Measurements from ENCODE around the gene C1orf159.

C1orf159 gene

GRCh38 chr1:1092149-1092855, 23.6 kb downstream of the C1orf159 start:
- Histone ChIP-seq H3K27ac (ENCODE audit: poor library complexity, severe bottlenecking) (no peak overlapping the region), H3K27me3 (ENCODE audit: insufficient read depth, poor library complexity, severe bottlenecking) (no peaks in the 10 kb centered on the region), H3K36me3 (ENCODE audit: low read depth) (no peaks in the 10 kb centered on the region), H3K9me3 (ENCODE audit: severe bottlenecking) (no peaks in the 10 kb centered on the region), H3K4me3 (ENCODE audit: severe bottlenecking) (no peak overlapping the region), H3K4me1 (ENCODE audit: insufficient read depth, poor library complexity, severe bottlenecking) (no peaks in the 10 kb centered on the region)
- no peak for TF ChIP-seq CTCF (IDR thresholded peaks at IDR 0.05; ENCODE audit: poor library complexity, severe bottlenecking)
- no peak for ATAC-seq (ENCODE audit: low read depth)
- DNase-seq (ENCODE audit: low spot score) = no peak

GRCh38 chr1:1091344-1092148, 24.3 kb downstream of the C1orf159 start:
- no peaks in the 10 kb centered on the region for H3K36me3 ChIP-seq (ENCODE audit: low read depth)
- H3K4me1 ChIP-seq (ENCODE audit: insufficient read depth, poor library complexity, severe bottlenecking) = no peaks in the 10 kb centered on the region
- no peak for TF ChIP-seq CTCF (IDR thresholded peaks at IDR 0.05; ENCODE audit: poor library complexity, severe bottlenecking)
- H3K4me3 ChIP-seq (ENCODE audit: severe bottlenecking) = no peak overlapping the region
- no peak for DNase-seq (ENCODE audit: low spot score)
- ATAC-seq (ENCODE audit: low read depth) = no peak
- no peaks in the 10 kb centered on the region for H3K27me3 ChIP-seq (ENCODE audit: insufficient read depth, poor library complexity, severe bottlenecking)
- no peaks in the 10 kb centered on the region for H3K9me3 ChIP-seq (ENCODE audit: severe bottlenecking)
- no peak overlapping the region for H3K27ac ChIP-seq (ENCODE audit: poor library complexity, severe bottlenecking)

GRCh38 chr1:1090424-1091343, 25.2 kb downstream of the C1orf159 start:
- Histone ChIP-seq H3K27me3 (ENCODE audit: insufficient read depth, poor library complexity, severe bottlenecking) (no peaks in the 10 kb centered on the region), H3K4me3 (ENCODE audit: severe bottlenecking) (no peak overlapping the region), H3K36me3 (ENCODE audit: low read depth) (no peaks in the 10 kb centered on the region), H3K9me3 (ENCODE audit: severe bottlenecking) (no peaks in the 10 kb centered on the region), H3K4me1 (ENCODE audit: insufficient read depth, poor library complexity, severe bottlenecking) (no peaks in the 10 kb centered on the region), H3K27ac (ENCODE audit: poor library complexity, severe bottlenecking) (no peak overlapping the region)
- peak; percentile 66 for DNase-seq (ENCODE audit: low spot score)
- TF ChIP-seq CTCF (IDR thresholded peaks at IDR 0.05; ENCODE audit: poor library complexity, severe bottlenecking) = no peak
- ATAC-seq (ENCODE audit: low read depth) = no peak

GRCh38 chr1:1089731-1090423, 26.0 kb downstream of the C1orf159 start:
- ATAC-seq (ENCODE audit: low read depth) (no peak), DNase-seq (ENCODE audit: low spot score) (no peak)
- Histone ChIP-seq H3K9me3 (ENCODE audit: severe bottlenecking) (no peaks in the 10 kb centered on the region), H3K36me3 (ENCODE audit: low read depth) (no peaks in the 10 kb centered on the region), H3K4me1 (ENCODE audit: insufficient read depth, poor library complexity, severe bottlenecking) (no peaks in the 10 kb centered on the region), H3K27me3 (ENCODE audit: insufficient read depth, poor library complexity, severe bottlenecking) (no peaks in the 10 kb centered on the region), H3K4me3 (ENCODE audit: severe bottlenecking) (no peak overlapping the region), H3K27ac (ENCODE audit: poor library complexity, severe bottlenecking) (no peak overlapping the region)
- TF ChIP-seq CTCF (IDR thresholded peaks at IDR 0.05; ENCODE audit: poor library complexity, severe bottlenecking) = no peak
